Stimulated activated memory B cell treated with anti-CD40 and anti-IgM and Interleukin-4, amounts not matched to agents 10 μg/mL and 1 μg/mL and 100 μg/mL, for 72 hours (primary cell): Measurements from ENCODE around the gene APRT.

Experiments used
- ATAC-seq: fragments of 150-1000 bp; cut with Tn5 transposase; 2 replicates; pipeline ENCODE4 v1.10.0; 2021
- H3K27ac Mint-ChIP-seq: one replicate; pipeline ENCODE4 v1.8.0; 2022; ENCODE audit warnings: mild to moderate bottlenecking, mixed read lengths
- H3K27me3 Mint-ChIP-seq: one replicate; pipeline ENCODE4 v1.8.0; 2022; ENCODE audit warnings: mixed read lengths
- H3K36me3 Mint-ChIP-seq: one replicate; pipeline ENCODE4 v1.8.0; 2022; ENCODE audit warnings: mixed read lengths
- H3K4me1 Mint-ChIP-seq: one replicate; pipeline ENCODE4 v1.8.0; 2022; ENCODE audit warnings: mixed read lengths
- H3K4me3 Mint-ChIP-seq: one replicate; pipeline ENCODE4 v1.8.0; 2022; ENCODE audit warnings: mild to moderate bottlenecking, moderate library complexity, mixed read lengths
- H3K9me3 Mint-ChIP-seq: one replicate; pipeline ENCODE4 v1.8.0; 2022; ENCODE audit warnings: mixed read lengths

Gene APRT

DNA sequence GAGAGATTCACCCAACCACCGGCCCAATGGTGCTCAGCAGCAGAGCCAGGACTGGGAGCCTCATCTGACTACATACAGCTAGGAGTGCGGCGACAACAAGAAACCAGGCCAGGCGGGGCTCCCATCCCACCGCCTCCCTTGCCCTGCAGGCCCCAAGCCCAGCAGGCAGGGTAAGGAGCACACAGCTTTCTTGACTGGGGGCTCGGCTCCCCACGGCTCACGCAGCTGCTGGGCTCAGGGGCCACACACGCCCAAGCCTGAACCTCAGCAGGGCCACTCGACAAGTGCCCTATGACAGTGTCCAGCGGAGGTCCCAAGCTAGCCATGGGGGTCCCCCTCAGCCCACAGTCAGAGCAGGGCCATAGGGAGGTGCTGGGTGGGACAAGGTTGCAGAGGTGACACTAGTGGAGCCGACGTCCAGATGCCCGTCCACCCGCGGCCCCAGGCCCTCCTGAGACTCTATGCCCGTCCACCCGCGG, 40.4 kb downstream of the APRT start:
- no peaks in the 10 kb centered on the region for H3K9me3 Mint-ChIP-seq
- H3K36me3 Mint-ChIP-seq = peaks cover 6% of the 10 kb centered on the region
- H3K4me1 Mint-ChIP-seq = peaks cover 58% of the 10 kb centered on the region
- no peak overlapping the region for H3K4me3 Mint-ChIP-seq
- no peaks in the 10 kb centered on the region for H3K27me3 Mint-ChIP-seq
- peak overlapping the region; percentile 40 for H3K27ac Mint-ChIP-seq
- ATAC-seq = no peak

DNA sequence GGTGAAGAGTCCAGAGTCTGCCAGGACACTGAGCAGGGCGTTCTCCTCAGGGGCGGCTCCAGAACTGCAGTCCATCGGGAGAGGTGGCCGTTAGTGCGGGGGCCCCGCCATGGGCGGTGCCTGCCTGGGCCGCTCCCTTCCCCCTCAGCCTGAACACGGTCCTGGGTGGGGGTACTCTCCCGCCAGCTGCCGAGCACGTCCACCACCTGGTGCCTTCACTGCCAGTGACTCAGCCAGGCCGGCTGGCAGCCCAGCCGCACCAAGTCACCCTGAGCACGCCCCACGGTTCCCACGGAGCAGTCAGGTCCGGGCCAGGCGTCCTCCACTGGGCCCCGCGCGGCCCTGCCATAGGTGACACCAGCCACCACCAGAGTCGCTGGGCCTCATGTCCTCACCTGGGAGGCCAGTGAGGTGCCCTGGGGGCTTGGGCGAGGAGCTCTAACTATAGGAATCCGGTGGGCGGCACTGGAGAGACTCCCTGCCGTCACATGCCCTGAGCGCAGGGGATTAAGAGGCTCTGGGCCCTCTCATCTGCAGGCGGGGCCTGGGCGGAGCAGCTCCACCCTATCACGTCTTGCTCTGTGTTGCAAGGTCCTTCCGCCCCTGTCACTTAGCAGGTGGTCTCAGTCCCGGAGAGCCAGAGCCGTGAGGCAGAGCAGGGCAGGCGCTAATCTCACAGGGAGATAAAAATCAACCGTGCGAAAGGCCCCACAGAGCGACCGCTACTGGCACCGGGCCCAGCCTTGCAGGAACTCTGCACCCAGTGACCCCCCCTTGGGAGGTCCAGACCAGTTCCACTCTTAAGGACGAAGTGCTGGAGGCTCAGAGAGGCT, 41.1 kb downstream of the APRT start:
- Mint-ChIP-seq H3K9me3 (no peaks in the 10 kb centered on the region), H3K36me3 (peaks cover 4% of the 10 kb centered on the region), H3K4me3 (no peak overlapping the region), H3K27me3 (no peaks in the 10 kb centered on the region), H3K27ac (peak overlapping the region; percentile 40), H3K4me1 (peaks cover 64% of the 10 kb centered on the region)
- no peak for ATAC-seq

DNA sequence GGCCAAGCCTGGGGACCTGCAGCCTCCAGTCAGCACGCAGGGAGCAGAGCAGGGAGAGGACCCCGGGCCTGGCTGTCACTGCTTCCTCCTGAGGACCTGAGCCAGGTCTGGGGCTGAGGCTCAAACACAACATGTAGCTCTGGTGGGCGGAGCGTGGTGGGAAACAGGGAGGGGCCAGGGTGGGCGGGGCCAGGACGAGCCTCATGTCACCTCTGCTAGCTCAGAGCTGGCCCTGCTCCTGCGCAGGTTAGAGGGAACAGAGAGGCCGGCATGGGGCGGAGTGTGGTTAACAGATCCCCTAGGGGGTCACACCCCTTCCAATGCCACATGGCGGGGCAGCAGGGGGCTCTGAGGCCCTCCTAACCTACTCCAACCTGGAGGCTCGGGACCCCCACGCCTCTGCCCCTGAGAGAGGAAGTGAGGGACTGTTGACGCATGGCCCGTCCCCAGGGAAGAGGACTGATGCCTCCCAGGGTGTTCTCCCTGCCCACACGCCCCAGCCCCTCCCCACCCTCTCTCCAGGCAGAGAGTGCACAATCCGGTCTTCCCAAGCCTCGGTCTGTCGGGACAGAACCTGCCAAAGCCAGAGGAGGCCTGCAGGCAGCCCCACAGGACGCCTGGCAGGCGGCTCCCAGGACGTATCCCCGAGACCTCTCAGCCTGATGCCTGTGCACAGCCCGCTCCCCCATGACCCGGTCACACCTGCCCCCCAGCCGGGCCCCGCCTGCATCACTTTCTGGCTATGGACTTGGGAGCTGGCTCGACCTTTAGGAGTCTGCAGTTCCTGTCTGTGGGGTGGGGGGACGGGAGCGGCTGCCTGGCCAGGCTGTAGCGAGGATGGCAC, 41.9 kb downstream of the APRT start:
- peak; percentile 84 for ATAC-seq
- Mint-ChIP-seq H3K4me3 (peak overlapping the region; percentile 55), H3K4me1 (peaks cover 63% of the 10 kb centered on the region), H3K9me3 (no peaks in the 10 kb centered on the region), H3K27me3 (no peaks in the 10 kb centered on the region), H3K27ac (peak overlapping the region; percentile 58), H3K36me3 (peaks cover 4% of the 10 kb centered on the region)

DNA sequence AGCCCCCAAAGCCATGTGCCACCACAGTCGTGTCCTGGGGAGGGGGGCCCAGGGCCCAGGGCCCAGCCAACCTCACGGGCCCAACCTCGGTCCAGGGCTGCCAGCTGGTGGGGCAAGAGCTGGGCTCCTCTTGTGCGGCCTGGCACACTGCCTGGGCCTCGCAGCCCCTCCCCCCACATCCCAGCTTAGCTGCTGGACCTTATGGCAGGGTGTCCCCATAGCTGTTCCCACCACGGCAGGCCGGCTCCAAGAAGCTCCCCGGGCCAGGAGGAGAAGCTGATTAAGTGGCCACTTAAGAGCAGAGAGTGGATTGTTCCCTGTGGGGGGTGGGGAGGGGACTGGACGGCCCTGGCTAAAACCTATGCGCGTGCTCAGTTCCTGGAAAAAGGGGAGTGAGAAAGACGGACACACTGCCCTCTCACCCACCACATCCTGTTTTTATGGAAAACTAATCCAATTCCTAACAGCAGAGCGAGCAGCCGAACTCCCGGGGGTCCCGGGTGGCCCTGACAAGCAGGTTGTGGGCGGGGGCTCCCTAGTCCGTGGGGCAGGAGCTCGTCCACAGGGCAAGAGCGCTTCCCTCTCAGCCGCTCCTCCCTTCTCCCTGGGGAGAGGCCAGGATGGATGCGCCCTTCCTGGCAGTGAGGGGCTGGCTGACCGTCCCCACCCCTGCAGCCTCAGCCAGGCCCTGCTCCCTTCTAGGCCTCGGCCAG, 43.5 kb downstream of the APRT start:
- ATAC-seq = no peak
- Mint-ChIP-seq H3K9me3 (no peaks in the 10 kb centered on the region), H3K27ac (peak overlapping the region; percentile 86), H3K4me3 (peak overlapping the region; percentile 19), H3K27me3 (no peaks in the 10 kb centered on the region), H3K36me3 (peaks cover 13% of the 10 kb centered on the region), H3K4me1 (peaks cover 60% of the 10 kb centered on the region)

DNA sequence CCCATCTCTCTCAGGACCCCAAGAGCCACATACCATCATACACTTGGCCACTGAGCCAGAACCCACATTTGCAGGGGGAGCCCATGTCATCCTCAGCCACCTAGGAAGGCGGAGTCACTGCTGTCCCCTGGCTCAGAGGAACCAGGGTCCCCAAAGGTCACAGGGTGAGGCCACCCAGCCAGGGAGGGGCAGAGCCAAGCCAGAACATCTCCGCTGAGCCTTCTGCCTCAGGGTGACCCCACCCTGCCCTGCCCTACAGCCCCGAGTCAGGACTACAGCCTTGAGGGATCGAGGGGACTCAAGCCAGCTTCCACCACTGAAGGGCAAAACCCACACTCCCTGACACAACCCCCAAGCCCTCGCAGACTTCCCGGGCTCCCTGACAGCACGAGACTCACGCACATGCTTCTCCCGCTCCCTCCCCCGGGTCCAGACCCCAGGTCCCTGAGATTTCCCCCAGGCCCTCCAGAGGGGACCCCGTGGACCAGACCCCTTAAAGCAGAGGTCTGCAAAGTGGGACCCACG, 44.1 kb downstream of the APRT start:
- H3K36me3 Mint-ChIP-seq = peaks cover 13% of the 10 kb centered on the region
- no peaks in the 10 kb centered on the region for H3K27me3 Mint-ChIP-seq
- H3K9me3 Mint-ChIP-seq = no peaks in the 10 kb centered on the region
- H3K27ac Mint-ChIP-seq = peak overlapping the region; percentile 86
- peak overlapping the region; percentile 19 for H3K4me3 Mint-ChIP-seq
- H3K4me1 Mint-ChIP-seq = peaks cover 57% of the 10 kb centered on the region
- no peak for ATAC-seq

DNA sequence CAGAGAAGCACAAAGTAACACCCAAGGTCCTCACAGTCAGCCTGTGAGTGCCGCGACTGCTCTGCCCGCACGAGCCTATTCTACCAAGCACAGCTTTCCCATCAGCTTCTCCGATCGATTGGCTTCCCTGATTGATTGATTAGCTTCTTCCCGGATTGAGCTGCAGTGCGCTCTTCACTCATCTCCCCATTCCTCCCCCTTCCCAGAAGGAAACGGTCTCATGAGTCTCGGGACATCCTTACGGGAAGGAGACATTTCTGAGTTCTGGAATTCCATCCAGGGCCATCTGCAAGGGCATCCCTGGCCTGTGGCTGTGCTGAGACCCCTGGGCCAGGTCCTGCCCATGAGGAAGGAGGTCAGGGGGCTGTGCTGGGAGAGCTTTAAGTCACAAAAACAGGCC, 44.8 kb downstream of the APRT start:
- Mint-ChIP-seq H3K4me1 (peaks cover 56% of the 10 kb centered on the region), H3K9me3 (no peaks in the 10 kb centered on the region), H3K4me3 (peak overlapping the region; percentile 48), H3K36me3 (peaks cover 13% of the 10 kb centered on the region), H3K27ac (peak overlapping the region; percentile 86), H3K27me3 (no peaks in the 10 kb centered on the region)
- ATAC-seq = no peak

DNA sequence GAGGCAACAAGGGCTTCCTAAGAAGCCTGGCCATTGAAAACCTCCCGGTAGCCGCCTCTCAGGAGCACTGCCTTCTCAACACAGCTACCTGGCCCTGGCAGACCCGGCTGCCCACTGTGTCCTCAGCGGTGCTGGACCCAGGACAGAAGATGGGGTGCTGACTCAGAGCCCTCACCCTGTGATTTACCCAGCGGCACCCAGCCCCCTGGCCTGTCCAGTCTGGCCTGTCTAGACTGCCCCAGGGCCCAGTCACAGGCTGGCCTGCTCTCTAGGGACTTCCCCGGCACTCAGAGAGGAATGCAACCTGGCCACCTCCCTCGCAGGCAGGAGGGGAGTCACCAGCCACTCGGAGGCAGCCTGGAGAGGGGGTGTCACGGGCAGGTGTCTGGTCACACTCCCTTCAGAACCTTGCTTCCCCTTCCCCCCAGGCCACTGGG, 46.8 kb downstream of the APRT start:
- Mint-ChIP-seq H3K9me3 (no peaks in the 10 kb centered on the region), H3K36me3 (peaks cover 13% of the 10 kb centered on the region), H3K4me1 (peaks cover 43% of the 10 kb centered on the region), H3K27ac (no peak overlapping the region), H3K4me3 (no peak overlapping the region), H3K27me3 (no peaks in the 10 kb centered on the region)
- no peak for ATAC-seq

DNA sequence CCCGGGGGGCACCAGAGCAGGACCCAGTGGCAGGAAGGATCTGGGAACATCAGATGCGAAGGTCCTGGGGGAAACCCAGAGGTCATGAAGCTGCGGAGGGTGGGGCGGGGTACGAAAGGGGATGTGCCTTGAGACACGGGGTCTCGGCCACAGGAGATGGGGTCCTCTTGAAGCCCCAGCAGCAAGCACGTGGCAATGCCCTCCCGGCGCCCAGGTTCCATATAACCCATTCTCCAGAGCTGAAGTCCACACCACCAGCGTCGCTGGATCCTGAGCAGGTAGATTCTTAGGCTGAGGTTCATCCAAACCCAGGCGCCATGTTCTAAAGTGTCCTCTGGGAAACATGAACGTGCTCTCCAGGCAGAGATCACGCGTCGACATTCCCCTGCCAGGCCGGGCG, 47.6 kb downstream of the APRT start:
- no peak for ATAC-seq
- Mint-ChIP-seq H3K36me3 (peaks cover 13% of the 10 kb centered on the region), H3K4me1 (peaks cover 41% of the 10 kb centered on the region), H3K27ac (no peak overlapping the region), H3K9me3 (peaks cover 3% of the 10 kb centered on the region), H3K27me3 (no peaks in the 10 kb centered on the region), H3K4me3 (no peak overlapping the region)

DNA sequence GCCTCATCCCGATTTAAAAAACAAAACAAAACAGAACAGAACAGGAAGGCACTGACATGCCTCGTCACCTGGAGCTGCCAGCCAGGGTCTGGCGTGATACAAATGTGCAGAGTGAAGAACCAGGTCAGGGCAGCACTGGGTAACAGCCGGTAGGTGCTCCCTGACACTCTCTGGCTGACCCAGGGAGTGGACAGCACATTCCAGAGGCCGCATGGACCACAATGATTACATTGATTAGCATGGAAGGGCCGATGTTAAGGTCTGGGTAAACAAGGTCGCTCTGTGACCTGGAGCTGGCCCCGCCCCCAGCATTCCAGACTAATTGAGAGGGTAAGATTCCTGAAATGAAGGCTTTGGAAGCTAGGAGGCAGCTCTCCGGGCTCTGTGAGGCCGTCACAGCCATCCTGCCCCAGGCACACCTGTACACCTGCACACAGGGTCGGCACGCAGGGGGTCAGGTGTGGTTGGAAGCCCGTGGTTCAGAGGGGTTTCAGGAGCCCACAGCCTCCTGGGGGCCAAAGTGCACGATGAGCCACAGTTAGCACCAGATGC, 48.1 kb downstream of the APRT start:
- no peaks in the 10 kb centered on the region for H3K27me3 Mint-ChIP-seq
- H3K4me1 Mint-ChIP-seq = peaks cover 45% of the 10 kb centered on the region
- H3K27ac Mint-ChIP-seq = no peak overlapping the region
- H3K4me3 Mint-ChIP-seq = no peak overlapping the region
- no peak for ATAC-seq
- H3K9me3 Mint-ChIP-seq = peaks cover 3% of the 10 kb centered on the region
- peaks cover 18% of the 10 kb centered on the region for H3K36me3 Mint-ChIP-seq

DNA sequence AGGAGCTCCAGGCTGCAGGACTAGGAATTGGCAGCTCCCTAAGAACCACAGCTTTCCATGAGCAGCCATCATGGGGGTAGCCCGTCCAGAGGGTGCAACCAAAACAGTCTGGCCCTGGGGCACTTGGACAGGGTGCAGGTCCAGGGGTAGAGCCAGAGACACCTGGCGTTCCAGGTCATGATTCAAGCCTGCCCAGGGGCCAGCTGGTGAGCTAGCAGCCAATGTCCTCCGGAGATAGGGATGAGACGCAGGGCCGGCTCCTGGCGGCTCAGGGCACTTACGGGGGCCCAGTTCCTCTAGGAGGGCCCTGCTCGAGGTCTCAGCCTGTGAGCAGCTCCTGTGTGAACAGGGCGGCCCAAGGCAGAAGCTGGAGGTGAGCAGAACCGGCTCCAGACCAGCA, 48.8 kb downstream of the APRT start:
- peaks cover 3% of the 10 kb centered on the region for H3K9me3 Mint-ChIP-seq
- no peak overlapping the region for H3K4me3 Mint-ChIP-seq
- H3K4me1 Mint-ChIP-seq = peaks cover 49% of the 10 kb centered on the region
- peaks cover 21% of the 10 kb centered on the region for H3K36me3 Mint-ChIP-seq
- ATAC-seq = no peak
- H3K27me3 Mint-ChIP-seq = no peaks in the 10 kb centered on the region
- no peak overlapping the region for H3K27ac Mint-ChIP-seq

DNA sequence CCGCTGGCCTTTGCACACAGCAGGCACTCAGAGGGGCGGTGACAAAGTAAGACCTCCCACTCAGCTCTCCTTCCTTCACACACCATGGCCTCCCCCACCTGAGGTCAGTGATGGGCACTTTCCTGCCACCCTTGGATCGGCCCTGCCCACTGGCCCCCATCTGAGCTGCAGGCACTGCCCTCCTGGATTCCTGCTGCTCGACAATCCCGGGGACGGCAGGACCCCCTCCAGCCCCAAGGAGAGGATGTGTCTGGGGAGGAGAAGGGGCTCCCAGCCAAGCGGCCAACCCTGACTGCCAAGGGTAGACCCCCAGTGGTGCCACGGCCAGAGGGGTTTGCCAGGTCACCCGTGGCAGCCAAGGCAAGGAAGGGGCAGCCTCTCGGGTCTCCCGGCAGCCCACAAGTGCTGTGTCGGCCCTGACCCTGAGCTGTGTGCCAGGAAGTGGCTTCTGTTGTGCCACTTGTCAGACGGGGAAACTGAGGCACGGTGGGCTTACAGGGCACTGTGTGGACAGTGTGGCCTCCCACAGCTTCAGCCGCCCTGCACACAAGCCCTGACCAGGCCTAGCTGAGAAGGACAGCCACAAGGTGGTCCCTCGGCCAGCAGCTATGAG, 49.4 kb downstream of the APRT start:
- Mint-ChIP-seq H3K9me3 (peaks cover 3% of the 10 kb centered on the region), H3K4me1 (peaks cover 43% of the 10 kb centered on the region)
- ATAC-seq = no peak

DNA sequence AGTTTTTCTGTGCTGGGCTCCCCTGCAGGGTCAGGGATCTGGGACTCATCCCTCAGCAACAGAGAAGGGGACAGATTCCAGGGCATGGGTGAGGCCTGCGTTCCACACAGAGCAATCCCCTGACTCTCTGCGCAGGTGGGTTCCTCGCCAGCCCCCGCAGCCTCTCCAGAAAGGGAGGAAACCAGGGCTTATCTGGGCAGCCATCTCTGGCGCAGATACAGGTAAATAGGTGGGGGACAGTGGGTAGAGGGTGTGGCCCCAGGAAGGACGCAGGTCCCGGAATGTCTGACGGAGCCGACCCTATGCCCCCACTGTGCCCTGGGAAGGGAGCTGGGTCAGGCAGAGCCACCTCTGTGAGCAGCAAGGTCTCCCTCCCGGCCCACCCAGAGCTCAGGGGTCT, 49.9 kb downstream of the APRT start:
- peaks cover 21% of the 10 kb centered on the region for H3K36me3 Mint-ChIP-seq
- H3K27me3 Mint-ChIP-seq = no peaks in the 10 kb centered on the region
- H3K4me3 Mint-ChIP-seq = no peak overlapping the region
- no peak overlapping the region for H3K27ac Mint-ChIP-seq
- H3K4me1 Mint-ChIP-seq = peaks cover 43% of the 10 kb centered on the region
- no peak for ATAC-seq
- peaks cover 3% of the 10 kb centered on the region for H3K9me3 Mint-ChIP-seq

More for the DNA sequence above, 49.4 kb downstream of the APRT start:
- H3K27me3 Mint-ChIP-seq = no peaks in the 10 kb centered on the region
- H3K36me3 Mint-ChIP-seq = peaks cover 21% of the 10 kb centered on the region
- no peak overlapping the region for H3K4me3 Mint-ChIP-seq
- no peak overlapping the region for H3K27ac Mint-ChIP-seq

DNA sequence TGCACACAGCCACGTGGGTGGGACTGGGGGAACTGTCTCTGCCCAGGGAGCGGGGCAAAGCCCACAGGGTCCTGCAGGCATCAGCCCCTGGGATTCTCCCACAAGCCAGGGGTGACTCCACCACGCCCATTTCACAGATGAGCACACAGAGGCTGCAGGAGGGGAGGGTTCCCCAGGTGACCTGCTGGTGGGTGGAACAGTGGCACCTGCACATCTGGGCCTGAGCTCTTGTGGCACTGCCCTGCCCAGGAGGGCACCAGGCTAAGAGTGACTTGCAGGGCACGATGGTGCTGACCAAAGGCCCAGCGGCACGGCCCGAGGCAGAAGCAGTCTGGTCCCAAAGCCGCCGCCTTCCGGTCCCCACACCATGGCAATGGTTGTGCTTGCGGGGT, 50.6 kb downstream of the APRT start:
- Mint-ChIP-seq H3K27ac (no peak overlapping the region), H3K36me3 (peaks cover 21% of the 10 kb centered on the region)

DNA sequence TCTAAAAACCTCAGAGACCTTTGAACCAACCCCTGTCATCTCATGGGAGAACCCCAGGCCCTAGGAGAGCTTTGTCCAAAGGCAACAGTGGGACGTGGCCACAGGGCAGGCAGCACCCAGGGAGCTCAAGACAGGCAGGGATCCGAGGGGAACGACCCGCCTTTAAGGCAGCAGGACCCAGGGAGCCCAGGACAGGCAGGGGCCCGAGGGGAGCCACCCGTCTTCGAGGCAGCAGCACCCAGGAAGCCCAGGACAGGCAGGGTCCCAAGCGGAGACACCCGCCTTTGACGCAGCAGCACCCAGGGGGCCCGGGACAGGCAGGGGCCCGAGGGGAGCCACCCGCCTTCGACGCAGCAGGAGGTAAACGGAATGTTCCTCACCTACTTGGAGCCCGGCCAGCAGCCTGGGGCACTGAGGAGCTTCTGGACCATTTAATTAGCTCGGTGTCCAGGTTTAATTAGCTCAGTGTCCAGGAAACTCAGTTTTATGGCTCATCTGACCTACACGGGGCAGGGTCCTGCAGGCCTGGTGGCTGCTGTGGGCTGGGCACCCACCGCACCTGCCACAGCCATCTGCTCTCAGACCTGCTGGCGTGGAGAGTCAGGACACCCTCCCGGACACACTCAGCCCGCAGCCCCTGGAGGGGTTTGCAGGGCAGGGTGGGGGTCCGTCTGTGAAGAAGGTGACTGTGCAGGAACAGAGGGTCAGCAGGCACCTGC, 51.1 kb downstream of the APRT start:
- H3K27ac Mint-ChIP-seq = peak overlapping the region; percentile 19
- peaks cover 34% of the 10 kb centered on the region for H3K4me1 Mint-ChIP-seq
- peaks cover 3% of the 10 kb centered on the region for H3K9me3 Mint-ChIP-seq
- no peak overlapping the region for H3K4me3 Mint-ChIP-seq
- H3K27me3 Mint-ChIP-seq = no peaks in the 10 kb centered on the region
- peaks cover 21% of the 10 kb centered on the region for H3K36me3 Mint-ChIP-seq
- no peak for ATAC-seq

More for the DNA sequence above, 50.6 kb downstream of the APRT start:
- Mint-ChIP-seq H3K4me3 (no peak overlapping the region), H3K4me1 (peaks cover 38% of the 10 kb centered on the region), H3K27me3 (no peaks in the 10 kb centered on the region), H3K9me3 (peaks cover 3% of the 10 kb centered on the region)
- no peak for ATAC-seq
